Endothelial cell of umbilical vein (primary cell): ENCODE measurements around the gene SPC25.

ENCODE experiments used
- POLR2A ChIP-seq: IDR thresholded peaks from 2 replicates; pipeline ENCODE4 v1.6.1; 2012; ENCODE audit warnings: low read depth, mild to moderate bottlenecking, control low read depth, low read length
- TF ChIP-seq, protein P1 (sequence below), 2 donors: IDR thresholded peaks; 1 replicate in 1 of 2; 2 replicates in 1 of 2; pipeline ENCODE4 v1.5.1; 2011; ENCODE audit warnings: low read length in 2 of 2, mild to moderate bottlenecking in 2 of 2, moderate library complexity in 2 of 2, control low read depth in 1 of 2, inconsistent platforms in 1 of 2, low read depth in 1 of 2; ENCODE audit not compliant: insufficient read depth in 1 of 2; ENCODE audit errors: extremely low read depth in 1 of 2

GRCh38 chr2:168939918-168940317 lies 49.7 kb upstream of the SPC25 start:
- TF ChIP-seq POLR2A: no peak
- TF ChIP-seq, protein P1, sequence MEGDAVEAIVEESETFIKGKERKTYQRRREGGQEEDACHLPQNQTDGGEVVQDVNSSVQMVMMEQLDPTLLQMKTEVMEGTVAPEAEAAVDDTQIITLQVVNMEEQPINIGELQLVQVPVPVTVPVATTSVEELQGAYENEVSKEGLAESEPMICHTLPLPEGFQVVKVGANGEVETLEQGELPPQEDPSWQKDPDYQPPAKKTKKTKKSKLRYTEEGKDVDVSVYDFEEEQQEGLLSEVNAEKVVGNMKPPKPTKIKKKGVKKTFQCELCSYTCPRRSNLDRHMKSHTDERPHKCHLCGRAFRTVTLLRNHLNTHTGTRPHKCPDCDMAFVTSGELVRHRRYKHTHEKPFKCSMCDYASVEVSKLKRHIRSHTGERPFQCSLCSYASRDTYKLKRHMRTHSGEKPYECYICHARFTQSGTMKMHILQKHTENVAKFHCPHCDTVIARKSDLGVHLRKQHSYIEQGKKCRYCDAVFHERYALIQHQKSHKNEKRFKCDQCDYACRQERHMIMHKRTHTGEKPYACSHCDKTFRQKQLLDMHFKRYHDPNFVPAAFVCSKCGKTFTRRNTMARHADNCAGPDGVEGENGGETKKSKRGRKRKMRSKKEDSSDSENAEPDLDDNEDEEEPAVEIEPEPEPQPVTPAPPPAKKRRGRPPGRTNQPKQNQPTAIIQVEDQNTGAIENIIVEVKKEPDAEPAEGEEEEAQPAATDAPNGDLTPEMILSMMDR (IDR thresholded peaks at IDR 0.05; ENCODE audit: extremely low read depth in 1 of 2, insufficient read depth in 1 of 2, low read depth in 1 of 2, low read length in 2 of 2): no peak
